ENCODE data around the gene ATP9B.

- TF ChIP-seq, protein P1, sequence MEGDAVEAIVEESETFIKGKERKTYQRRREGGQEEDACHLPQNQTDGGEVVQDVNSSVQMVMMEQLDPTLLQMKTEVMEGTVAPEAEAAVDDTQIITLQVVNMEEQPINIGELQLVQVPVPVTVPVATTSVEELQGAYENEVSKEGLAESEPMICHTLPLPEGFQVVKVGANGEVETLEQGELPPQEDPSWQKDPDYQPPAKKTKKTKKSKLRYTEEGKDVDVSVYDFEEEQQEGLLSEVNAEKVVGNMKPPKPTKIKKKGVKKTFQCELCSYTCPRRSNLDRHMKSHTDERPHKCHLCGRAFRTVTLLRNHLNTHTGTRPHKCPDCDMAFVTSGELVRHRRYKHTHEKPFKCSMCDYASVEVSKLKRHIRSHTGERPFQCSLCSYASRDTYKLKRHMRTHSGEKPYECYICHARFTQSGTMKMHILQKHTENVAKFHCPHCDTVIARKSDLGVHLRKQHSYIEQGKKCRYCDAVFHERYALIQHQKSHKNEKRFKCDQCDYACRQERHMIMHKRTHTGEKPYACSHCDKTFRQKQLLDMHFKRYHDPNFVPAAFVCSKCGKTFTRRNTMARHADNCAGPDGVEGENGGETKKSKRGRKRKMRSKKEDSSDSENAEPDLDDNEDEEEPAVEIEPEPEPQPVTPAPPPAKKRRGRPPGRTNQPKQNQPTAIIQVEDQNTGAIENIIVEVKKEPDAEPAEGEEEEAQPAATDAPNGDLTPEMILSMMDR (IDR thresholded peaks at IDR 0.05) = no peak
- TF ChIP-seq EP300 (IDR thresholded peaks at IDR 0.05) = no peak
- no peak for TF ChIP-seq POLR2A (IDR thresholded peaks at IDR 0.05)
Observed at GRCh38 chr18:79384834-79385233, 315.6 kb downstream of the ATP9B start.

Data from ovary (tissue), 3 donors.